HG02610 (cell line): ENCODE results near the gene RNF207.
"Not testable (repeated sequence)": the region's sequence is repeated elsewhere in the genome, so short reads cannot be mapped to it uniquely, and the experiment has no call there.

Source experiments
- ATAC-seq: cut with Tn5 transposase; IDR thresholded peaks from one replicate; pipeline ENCODE4 v1.9.1; 2021; ENCODE audit warnings: mild to moderate bottlenecking, moderate library complexity; ENCODE audit not compliant: unreplicated experiment

RNF207 gene

DNA sequence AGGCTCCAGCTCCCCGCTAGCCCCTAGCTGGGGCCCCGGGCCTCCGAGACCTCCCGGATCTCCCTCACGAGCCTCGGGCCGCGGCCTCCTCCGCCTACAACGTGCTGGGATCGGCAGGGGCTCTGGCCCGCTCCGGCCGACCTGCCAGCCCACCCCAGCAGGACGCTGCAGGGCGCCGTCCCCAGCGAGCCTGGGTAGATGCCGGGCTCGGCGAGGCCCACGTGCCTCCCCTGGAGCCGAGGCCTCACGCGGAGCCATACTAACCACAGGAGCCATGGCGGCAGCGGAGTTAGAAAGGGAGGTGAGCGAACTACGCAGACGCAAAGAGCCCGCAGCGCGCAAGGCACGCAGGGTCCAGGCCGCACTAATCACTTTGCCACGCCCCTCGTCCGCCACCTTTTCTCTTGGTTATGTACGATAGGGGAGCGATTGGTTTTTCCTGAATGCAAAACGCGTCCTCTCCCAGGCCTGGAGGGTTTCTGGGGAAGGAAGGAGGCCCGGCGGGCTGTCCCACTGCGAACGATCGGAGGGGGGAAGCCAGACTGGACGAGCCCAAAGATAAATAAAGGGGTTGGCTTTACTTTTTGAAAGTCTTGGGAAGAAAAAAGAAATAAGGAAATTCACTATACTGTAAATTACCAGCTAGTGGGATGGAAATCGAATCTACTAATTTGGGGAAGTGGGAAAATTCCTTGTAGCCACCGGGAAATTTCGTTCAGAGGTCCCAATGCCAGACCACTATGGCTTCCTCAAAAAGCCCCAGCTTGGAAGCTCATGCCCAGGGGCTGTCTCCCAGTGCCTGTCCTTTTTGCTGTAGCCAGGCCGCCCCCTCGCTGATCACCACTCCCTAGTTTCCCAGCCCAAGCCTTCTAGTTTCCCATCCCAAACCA is 6.4 kb upstream of the RNF207 start, which contains the start of gene RPL22:
Gene RPL22 (minus strand): TSS at position 298 of the 890 bp plus-strand sequence. CDS start 22 bp downstream, at position 276.
- ATAC-seq: peak; percentile 90

DNA sequence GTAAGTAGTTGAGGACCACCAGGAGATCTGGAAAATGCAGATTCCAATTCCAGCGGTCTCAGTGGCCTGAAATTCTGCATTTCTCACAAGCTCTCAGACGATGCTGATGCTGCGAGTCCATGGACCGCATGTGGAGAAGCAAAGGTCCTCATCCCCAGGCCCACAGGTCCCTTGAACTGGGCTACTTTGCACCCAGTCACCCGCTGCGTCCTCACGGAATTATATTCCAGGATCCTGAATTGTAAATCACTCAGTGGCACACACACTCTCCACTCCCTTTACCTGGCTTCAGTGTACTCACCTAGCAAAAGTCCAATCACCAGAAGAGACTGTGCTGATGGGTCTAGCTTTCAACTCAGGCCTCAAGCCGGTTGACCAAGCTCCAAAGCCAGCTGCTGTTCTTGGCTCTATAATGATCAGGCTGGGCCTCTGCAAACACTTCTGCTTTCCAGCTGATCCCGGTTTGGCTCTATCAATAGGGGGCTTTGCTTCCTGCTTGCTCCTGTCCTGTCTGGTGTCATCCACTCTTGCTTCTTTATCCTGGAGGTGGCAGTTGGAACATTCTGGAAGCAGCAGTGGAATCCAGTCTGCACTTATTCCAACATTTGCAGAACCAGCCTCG is 5.6 kb upstream of the RNF207 start:
- no peak for ATAC-seq

DNA sequence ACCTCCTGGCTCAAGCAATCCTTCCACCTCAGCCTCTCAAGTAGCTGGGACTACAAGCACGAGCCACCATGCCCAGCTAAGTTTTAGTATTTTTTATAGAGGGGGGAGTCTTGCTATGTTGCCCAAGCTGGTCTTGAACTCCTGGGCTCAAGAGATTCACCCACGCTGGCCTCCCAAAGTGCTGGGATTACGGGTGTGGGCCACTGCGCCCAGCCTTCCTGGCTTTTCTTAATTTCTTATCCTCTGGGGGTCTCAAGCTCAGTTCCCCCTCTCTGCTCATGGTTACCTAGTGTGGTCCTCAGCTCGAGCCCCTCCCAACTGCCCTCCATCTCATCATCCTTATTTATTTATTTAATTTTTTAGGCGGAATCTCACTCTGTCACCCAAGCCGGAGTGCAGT is 3.7 kb upstream of the RNF207 start:
- ATAC-seq: no peak

DNA sequence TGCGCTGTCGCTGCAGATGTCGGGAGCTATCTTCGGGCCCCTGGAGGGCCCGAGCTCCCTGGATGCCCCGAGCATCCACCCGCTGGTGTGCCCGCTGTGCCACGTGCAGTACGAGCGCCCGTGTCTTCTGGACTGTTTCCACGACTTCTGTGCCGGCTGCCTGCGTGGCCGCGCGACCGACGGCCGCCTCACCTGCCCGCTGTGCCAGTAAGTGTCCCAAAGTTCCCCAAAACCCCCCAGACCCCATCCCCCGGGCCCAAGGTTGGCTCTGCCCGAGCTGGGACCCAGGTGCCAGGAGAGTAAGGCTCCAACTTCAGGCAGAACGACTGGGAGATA is 569 bp downstream of the RNF207 start:
- no peak for ATAC-seq

DNA sequence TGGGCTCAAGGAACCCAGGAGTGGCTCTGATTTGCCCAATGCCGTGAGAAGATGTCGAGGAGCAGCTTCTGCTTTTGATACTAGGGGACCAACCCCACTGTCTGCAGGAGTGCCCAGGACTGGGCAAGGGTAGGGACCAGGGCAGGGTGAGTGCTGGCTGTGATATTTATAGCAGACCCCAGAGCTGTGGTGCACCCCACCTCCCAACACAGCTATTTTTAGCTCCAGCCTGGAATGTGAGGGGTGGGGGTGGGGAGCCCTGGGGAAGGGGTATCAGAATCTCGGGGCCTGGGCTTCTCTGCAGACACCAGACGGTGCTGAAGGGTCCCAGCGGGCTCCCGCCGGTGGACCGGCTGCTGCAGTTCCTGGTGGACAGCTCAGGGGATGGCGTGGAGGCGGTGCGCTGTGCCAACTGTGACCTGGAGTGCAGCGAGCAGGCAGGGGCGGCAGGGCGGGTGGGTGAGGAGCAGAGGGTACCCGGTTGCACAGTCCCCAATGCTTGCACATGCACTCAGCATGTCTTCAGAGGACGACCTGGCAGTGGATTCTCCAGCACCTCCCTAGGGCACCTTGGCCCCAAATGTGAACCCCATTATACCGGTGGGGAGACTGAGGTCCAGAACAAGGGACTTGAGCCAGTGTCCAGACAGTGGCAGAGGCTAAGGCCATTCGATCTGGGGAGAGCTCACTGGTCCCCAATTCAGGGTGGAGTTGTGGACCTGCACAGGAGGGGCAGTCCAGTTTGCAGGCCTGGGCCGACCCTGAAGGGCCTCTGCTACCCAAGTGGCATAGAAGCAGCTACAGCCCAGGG is 1.4 kb downstream of the RNF207 start:
- ATAC-seq: no peak

DNA sequence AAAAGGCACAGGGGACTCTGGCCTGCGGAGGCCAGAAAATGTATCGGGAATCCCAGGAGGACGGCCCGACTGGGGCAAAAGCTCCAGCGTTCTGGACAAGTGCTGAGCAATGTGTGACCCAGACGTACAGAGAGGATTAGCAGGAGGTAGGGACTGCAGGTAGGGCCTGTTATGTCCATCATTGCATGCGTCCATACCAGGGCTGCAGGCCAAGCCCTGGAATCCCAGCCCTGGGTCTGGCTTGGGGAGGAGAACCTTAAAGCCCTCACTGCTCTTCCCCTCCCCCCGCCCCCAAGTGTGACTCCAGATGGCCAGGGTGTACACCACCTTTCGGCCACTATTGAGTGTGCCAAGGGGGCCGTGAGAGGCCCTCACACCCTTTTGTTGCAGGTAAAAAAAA is 2.0 kb downstream of the RNF207 start:
- ATAC-seq: no peak

DNA sequence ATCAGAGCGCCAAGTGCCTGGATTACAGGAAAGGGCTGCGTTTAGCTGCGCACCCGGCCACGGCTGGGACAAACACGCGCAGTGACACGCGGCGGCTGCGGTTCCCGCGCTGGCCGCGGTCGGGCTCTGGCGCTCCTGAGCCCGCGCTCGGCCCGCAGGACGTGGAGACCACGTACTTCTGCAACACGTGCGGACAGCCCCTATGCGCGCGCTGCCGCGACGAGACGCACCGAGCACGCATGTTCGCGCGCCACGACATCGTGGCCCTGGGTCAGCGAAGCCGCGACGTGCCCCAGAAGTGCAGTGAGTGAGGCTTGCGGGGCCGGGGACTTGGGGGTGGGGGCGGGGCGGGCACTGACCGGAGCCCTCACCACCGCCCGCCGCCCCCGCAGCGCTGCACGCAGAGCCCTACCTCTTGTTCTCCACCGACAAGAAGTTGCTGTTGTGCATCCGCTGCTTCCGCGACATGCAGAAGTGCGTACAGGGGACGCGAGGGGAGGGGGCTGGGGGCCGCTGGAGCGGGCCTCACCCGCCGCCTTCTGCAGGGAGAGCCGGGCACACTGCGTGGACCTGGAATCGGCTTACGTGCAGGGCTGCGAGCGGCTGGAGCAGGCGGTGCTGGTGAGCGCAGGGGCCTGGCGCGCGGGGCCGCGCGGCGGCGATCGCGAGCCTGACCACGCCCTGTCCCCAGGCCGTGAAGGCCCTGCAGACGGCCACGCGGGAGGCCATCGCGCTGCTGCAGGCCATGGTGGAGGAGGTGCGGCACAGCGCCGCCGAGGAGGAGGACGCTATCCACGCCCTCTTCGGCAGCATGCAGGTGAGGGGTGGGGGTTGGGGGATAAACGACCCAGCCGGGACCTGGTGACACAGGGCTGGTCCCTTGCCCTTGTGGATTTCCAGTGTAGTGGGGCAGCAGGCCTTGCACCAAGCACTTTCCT is 3.1 kb downstream of the RNF207 start:
- no peak for ATAC-seq

DNA sequence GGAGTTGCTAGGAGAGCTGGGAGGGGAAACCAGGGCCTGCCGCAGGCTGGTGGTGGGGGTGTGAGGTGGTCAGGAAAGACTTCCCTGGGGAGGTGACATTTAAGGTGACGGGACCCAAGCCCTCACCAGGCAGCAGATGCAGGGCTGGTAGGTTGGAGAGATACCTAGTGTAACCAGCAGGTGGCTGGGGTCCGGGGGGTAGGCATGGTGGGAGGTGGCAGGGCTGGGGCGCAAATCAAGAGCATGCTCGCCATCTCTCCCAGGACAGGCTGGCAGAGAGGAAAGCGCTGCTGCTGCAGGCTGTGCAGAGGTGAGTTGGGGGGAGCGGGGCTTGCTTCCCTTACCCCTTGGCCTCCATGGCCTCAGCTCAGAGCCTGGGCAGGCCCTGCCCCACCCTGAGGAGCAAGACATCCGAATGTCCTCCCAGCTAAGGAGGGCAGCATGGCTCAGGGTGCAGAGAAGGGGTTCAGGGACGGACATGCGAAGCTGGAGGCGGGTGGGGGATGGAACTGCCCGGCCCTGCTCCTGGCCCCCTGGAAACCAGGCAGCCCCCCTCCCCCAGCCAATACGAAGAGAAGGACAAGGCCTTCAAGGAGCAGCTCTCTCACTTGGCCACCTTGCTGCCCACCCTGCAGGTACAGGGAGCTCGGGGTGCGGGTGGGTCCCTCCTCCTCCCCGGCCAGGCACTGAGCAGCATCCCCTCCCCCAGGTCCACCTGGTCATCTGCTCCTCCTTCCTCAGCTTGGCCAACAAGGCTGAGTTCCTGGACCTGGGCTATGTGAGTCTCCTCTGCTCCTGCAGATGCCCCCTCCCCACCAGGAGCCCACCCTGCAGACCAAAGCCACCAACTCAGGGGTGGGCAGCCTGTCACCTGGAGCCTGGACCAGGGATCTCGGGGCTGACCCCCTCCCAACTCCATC is 4.0 kb downstream of the RNF207 start:
- ATAC-seq: no peak

DNA sequence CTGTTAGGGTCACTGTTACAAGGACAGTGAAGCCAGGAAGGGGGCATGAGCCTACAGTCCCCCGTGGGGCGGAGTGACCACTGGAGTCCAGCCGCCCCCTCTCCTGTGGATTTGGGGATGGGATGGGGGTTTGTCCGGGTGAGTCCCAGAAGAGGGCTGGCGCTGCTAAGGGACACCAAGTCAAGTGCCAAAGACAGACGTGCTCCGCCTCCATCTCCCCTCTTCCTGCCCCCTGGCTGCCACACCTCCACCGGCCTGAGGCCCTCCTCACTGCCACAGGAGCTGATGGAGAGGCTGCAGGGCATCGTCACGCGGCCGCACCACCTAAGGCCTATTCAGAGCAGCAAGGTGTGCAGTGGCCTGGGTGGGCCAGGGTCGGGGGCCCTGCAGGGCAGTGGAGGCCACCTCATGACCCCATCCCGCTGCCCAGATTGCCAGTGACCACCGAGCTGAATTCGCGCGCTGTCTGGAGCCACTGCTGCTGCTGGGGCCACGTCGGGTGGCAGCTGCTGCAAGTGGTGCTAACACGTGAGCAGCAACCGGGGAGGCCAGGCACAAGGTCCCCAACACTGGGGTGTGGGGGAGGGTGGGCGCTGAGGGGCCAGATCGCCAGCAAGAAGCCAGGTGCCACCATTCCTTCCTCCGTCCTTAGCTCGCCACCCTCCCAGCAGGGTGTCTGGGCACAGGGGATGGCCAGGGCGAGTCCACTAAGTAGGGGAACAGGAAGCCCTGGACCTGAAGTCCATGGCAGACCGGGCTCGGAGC is 4.9 kb downstream of the RNF207 start:
- no peak for ATAC-seq

DNA sequence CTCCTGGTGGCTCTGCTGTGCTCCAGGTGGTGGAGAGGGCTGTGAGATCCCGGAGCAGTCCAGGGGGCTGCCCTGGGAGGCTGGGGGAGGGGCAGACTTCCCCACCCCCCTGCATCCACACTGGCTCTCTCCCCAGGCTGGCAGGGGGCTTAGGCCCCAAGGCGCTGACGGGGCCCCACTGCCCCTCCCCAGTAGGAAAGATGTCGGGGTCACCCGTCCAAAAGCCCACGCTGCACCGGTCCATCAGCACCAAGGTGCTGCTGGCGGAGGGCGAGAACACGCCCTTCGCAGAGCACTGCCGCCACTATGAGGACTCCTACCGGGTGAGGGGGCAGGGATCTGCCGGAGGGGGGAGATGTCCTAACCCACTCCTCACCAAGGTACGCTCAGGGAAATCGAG is 5.8 kb downstream of the RNF207 start:
- ATAC-seq: no peak

DNA sequence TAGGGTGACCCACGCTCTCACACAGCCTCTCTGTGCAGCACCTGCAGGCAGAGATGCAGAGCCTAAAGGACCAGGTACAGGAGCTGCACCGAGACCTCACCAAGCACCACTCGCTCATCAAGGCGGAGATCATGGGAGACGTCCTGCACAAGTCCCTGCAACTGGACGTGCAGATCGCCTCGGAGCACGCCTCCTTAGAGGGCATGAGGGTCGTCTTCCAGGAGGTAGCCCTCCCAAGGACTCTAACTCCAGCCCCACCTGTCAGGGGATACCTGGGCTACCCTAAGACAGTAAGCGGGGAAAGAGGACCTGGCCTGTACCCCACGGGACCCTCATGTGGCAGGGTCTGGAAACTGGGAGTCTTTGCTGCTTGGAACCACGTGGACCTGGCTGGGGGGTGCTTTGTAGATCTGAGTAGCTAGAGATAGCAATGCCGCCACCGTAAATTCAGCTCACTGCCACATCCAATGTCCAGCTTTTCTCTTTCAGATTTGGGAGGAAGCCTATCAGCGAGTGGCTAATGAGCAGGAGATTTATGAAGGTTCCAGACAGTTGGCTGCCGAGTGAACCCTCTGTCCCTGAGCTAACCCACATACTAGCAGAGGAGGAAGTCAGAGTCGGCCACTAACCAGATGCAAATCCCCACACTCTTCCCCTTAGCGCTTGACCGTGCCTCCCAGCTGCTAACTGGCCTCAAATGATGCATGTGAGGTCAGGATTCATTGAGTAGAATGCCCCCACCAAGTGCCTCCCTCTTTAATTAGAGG is 6.5 kb downstream of the RNF207 start:
- ATAC-seq: no peak

DNA sequence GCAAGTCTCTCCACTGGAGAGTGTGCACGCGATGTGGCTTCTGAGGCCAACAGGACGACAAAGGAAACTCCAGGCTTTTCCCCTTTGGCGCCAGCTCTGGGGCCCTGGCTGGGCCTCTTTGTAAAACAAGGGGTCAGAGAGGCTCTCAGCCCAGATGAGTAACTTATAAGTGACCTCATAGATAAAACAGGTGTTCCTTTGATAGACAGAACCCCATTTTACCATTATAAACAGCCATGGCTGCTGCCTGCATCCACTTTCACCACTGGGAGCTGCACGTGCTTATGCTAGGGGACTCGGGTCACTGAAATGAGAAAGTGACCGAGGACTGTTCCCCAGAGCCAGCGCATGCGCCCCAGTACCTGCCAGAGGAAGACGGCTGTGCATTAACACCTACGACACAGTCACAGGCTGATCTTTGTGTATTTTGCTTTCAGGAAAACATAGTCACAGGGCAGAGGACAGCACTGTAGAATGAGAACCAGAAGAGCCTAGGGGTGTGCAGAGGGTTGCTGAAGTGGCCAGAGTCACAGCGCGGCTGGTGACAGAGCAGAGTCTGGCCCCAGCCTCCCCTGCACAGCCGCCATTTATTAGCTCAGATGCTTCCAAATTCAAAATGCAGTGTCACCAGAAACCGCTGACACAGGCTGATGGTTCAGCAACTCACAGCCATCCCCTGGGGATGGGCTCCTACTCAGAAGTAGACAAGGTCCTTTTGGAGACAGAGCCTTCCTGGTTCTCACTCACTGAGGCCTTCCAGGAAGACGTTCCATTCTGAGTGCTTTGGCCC is 12.7 kb downstream of the RNF207 start:
- ATAC-seq: no peak

DNA sequence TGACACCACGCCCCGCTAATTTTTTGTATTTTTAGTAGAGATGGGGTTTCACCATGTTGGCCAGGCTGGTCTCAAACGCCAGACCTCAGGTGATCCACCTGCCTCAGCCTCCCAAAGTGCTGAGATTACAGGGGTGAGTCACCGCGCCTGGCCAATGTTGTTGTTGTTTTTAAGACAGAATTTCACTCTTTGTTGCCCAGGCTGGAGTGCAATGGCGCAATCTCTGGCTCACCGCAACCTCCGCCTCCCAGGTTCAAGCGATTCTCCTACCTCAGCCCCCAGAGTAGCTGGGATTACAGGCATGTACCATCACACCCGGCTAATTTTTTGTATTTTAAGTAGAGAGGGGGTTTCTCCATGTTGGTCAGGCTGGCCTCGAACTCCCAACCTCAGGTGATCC is 13.7 kb downstream of the RNF207 start:
- not testable (repeated sequence) for ATAC-seq

DNA sequence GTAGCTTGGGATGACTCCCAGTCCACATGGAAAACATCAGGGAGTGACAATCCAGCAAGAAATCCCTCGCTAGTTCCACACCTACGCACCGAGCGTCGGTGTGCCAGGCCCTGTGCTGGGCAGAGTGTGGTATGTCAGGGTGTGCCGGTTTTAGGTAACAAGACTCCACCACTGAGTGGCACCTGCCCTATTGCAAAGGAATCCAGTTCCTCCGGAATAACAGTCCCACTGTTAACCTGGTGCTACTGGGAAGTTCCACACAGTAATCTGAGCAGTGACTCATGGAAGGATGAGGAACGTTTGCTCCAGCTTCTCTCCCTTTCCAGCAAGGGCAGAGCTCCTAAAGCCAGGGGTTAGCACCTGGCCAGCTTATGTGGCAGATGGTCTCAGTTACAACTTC is 14.3 kb downstream of the RNF207 start:
- no peak for ATAC-seq

DNA sequence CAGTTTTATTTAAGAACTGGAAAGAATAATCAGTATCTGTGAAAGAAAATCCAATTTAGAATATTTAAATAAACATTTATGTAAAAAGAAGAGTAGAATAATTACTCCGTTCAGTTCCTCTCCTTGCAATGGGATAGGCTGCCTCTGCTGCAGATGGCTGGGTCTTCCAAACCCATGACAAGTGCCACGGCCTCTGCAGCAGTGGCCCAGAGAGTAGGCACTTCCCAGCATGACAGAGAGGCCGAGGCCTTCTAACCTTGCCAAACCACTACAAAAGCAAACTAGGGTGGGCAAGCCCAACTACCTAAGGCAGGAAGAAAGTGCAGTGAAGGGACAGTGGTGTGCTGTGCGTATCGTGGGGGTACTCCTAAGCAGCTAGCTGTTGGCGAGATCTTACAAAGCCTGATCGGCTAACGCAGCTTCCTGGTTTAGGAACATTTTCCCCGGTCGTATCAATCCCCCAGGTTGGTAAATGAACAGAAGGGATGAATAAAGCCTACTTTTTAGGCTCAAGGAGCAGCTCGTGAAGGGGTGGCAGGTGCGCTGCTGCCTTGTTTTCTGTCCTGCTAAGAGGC is 15.4 kb downstream of the RNF207 start:
- ATAC-seq: no peak

DNA sequence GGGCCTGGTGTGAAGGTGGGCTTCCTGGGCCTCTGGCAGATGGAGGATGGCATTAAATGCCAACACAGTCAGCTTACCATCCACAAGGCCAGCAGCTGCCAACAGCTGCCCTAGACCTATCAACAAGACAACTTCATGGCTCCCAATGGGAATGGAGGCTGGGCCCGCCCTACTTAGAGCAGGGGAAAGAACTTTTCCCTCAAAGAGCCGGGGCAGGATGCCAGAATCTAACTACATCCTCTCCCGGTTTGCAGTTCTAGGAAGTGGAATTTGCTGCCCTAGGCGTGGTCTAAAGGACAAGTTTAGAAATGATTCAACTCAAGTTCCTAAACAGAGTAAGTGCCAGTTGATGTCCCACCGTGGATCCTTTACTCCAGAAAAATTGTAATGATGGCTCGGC is 16.7 kb downstream of the RNF207 start:
- no peak for ATAC-seq

DNA sequence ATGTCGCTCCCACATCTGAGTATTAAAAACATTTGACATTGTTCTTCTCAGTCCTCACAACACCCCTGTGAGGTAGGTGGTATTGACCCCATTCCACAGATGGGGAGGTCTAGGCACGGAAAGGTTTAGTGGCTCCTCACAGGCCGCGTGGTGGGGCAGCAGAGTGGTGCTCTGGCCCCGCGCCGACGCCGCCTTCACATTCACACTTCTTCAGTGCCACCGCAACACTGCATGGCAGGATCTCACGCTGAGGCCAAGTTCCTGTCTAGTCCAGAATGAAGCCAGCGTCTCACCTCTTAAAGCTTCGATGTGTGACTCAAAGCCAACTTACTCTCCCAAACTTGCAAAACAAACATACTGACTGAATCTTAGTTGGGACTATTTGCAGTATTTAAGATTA is 17.7 kb downstream of the RNF207 start:
- ATAC-seq: no peak
